GM12874 (cell line): Measurements from ENCODE around the gene FBXL2.

Experiments used
- CTCF ChIP-seq: IDR thresholded peaks from 2 replicates; pipeline ENCODE4 v1.5.1; 2011; ENCODE audit warnings: low read depth, mild to moderate bottlenecking, control low read depth, low read length, moderate library complexity; ENCODE audit not compliant: insufficient read depth

The FBXL2 gene, protein sequence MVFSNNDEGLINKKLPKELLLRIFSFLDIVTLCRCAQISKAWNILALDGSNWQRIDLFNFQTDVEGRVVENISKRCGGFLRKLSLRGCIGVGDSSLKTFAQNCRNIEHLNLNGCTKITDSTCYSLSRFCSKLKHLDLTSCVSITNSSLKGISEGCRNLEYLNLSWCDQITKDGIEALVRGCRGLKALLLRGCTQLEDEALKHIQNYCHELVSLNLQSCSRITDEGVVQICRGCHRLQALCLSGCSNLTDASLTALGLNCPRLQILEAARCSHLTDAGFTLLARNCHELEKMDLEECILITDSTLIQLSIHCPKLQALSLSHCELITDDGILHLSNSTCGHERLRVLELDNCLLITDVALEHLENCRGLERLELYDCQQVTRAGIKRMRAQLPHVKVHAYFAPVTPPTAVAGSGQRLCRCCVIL

GRCh38 chr3:33277193-33277882, at the start of gene FBXL2:
TSS of gene FBXL2 (plus strand) at chr3:33277442. CDS start at chr3:33277513, 71 bp downstream.
- no peak for TF ChIP-seq CTCF

DNA sequence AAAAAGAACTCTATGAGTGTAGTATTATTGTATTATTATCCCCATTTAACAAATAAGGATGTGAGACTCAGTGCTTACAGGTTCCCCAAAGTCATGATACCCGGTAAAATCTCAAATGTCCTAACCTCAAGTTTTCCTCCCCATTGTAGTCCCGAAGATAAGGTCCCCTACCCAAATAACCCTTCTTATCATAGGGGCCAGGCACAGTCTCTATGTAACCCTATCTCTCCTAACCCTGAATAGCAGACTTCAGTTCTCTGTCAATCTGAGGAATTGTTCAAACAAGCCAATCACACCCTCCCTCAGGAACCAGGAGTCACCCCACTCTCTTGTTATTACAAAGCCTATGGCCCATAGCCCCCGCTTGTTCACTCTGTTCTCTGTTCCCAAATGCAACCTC, 48.2 kb upstream of the FBXL2 start:
- no peak for TF ChIP-seq CTCF

GRCh38 chr3:33229947-33230346, 47.3 kb upstream of the FBXL2 start:
- no peak for TF ChIP-seq CTCF

GRCh38 chr3:33231756-33232465, 45.3 kb upstream of the FBXL2 start:
- TF ChIP-seq CTCF: no peak

DNA sequence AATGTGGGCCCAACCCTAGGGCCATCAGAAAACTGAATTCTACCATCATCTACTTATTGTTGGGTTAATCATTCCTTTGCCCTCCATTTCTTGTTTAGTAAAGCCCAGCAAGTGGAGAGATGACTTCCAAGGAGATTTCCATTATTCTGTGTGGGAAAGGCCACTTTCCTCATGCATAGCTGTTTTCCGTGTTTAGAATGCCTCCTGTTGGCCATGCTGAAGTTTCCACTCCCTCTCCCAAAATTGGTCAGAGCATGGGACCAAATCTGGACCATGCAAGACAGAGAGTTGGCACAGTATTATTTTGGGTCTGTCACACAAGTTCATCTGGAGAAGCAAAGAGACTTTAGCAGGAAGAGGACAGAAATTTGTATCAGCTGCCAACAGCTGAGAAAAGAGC, 43.4 kb upstream of the FBXL2 start:
- TF ChIP-seq CTCF: no peak

DNA sequence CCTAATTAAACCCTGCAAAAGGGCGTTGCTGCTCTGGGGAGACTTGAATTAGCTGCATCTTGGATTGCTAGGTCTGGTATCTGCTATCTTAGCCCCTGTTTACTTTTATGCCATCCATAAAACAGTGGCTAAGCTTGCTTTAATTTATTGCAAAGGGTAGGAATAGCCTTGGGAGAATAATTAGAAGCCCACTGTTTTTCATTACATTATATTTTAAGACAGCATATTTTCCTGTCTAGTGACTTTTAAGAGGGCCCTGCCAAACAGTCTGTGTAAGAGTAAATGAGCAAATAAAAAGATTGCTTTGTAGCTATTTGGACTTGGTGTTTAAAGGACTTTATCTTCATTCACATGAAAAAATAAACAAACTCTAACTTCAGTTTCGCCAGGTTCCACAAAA, 41.2 kb upstream of the FBXL2 start:
- TF ChIP-seq CTCF: no peak

- no peak for TF ChIP-seq CTCF
These were observed 39.8 kb upstream of the FBXL2 start for GRCh38 chr3:33237439-33237838.
